Prostate gland (tissue), 2 donors: ENCODE data around the gene OS9. TPM values are rescaled to one million over a fixed set of nuclear protein-coding genes. Genes with fewer than 3 reads are reported as not detected.

ENCODE experiments used
- DNase-seq: peaks from one replicate; pipeline ENCODE4 v3.0.0-alpha.2; 2019; ENCODE audit warnings: low spot score
- H3K27ac ChIP-seq, 2 donors: fragments of 200-600 bp; sonication (generic); 2 replicates each; pipeline ENCODE4 v1.5.1; 2017 to 2019
- H3K27me3 ChIP-seq: fragments of 200-600 bp; sonication (generic); replicated peaks from 2 replicates; pipeline ENCODE4 v1.5.1; 2019; ENCODE audit not compliant: insufficient read depth
- H3K36me3 ChIP-seq, 2 donors: fragments of 200-600 bp; sonication (generic); 1 replicate in 1 of 2; 2 replicates in 1 of 2; pipeline versions ENCODE4 v1.5.1 to v1.8.1; 2017 to 2019
- H3K4me1 ChIP-seq: fragments of 200-600 bp; sonication (generic); replicated peaks from 2 replicates; pipeline ENCODE4 v1.5.1; 2019
- H3K4me3 ChIP-seq, 2 donors: fragments of 200-600 bp; sonication (generic); 2 replicates each; pipeline ENCODE4 v1.5.1; 2017 to 2019
- H3K9me3 ChIP-seq: fragments of 200-600 bp; sonication (generic); 2 replicates; pipeline ENCODE4 v1.5.1; 2017
- POLR2A ChIP-seq: fragments of 450-650 bp; IDR thresholded peaks from one replicate; pipeline ENCODE4 v1.6.1; 2016; ENCODE audit warnings: antibody characterized with exemption, mild to moderate bottlenecking
- POLR2AphosphoS5 ChIP-seq: sonication (generic); formaldehyde crosslinking; IDR thresholded peaks from one replicate; pipeline ENCODE4 v1.6.1; 2017; ENCODE audit warnings: antibody characterized with exemption
- WGBS: methylation state at CpG from one replicate; pipeline ENCODE4 v1.1.5; 2018; 5-methylcytosine and 5-hydroxymethylcytosine counted together
- intact Hi-C: fragments of 100-400 bp; cut with DNase I; formaldehyde crosslinking; loops from one replicate; pipeline ENCODE4 v1.14.2; 2022
- total RNA-seq, 2 donors: library from RNA; depleted of rRNA; stranded (reverse); fragments of >200 nt; gene quantifications; one replicate each; pipeline ENCODE4 v1.1.0, GENCODE V29; 2016
- TF ChIP-seq, protein P1 (sequence below), 4 experiments: fragments of 200-600 bp in 2 of 4; fragments of 450-650 bp in 2 of 4; sonication (generic) in 2 of 4; IDR thresholded peaks; 1 replicate in 3 of 4; 2 replicates in 1 of 4; pipeline ENCODE4 v1.5.1; 2016 to 2019; ENCODE audit warnings: antibody characterized with exemption in 4 of 4, mild to moderate bottlenecking in 2 of 4, moderate library complexity in 2 of 4

The OS9 gene
- total RNA-seq, 2 donors from 2014 or later = 210 to 321 TPM

- TF ChIP-seq POLR2A = no peak
- no peak for DNase-seq
- Histone ChIP-seq H3K27ac (no peak overlapping the region), H3K4me1 (peaks cover 4% of the 10 kb centered on the region), H3K4me3 (no peak overlapping the region), H3K27me3 (no peaks in the 10 kb centered on the region), H3K36me3 (no peaks in the 10 kb centered on the region), H3K9me3 (no peaks in the 10 kb centered on the region)
- intact Hi-C loops = loop anchor here (5.0 kb wide), 1 partner anchor 60 kb away; the partner anchor contains the start of gene B4GALNT1
- WGBS = 91% methylated on average over 15 of the region's 15 CpGs
These were observed 1.4 kb upstream of the OS9 start for GRCh38 chr12:57692500-57692899.

GRCh38 chr12:57693317-57693658 is 644 bp upstream of the OS9 start:
- TF ChIP-seq POLR2A = no peak
- 54% methylated on average over 10 of the region's 10 CpGs for WGBS
- Histone ChIP-seq H3K27me3 (no peaks in the 10 kb centered on the region), H3K9me3 (no peaks in the 10 kb centered on the region), H3K36me3 (peaks cover 0 to 4% of the 10 kb centered on the region in 2 donors), H3K4me3 (no peak overlapping the region), H3K27ac (no peak overlapping the region), H3K4me1 (peaks cover 4% of the 10 kb centered on the region)
- no peak for DNase-seq
- intact Hi-C loops = loop anchor here (5.0 kb wide), 1 partner anchor 61 kb away; the partner anchor contains the start of gene B4GALNT1

GRCh38 chr12:57694459-57695019 is 607 bp downstream of the OS9 start:
- intact Hi-C loops = loop anchor here (5.0 kb wide), 1 partner anchor 62 kb away; the partner anchor contains the start of gene B4GALNT1
- WGBS = 0% methylated on average over 15 of the region's 15 CpGs

GRCh38 chr12:57695770-57696432 is 2.0 kb downstream of the OS9 start:
- Histone ChIP-seq H3K4me3 (no peak overlapping the region), H3K4me1 (peaks cover 4% of the 10 kb centered on the region), H3K27me3 (no peaks in the 10 kb centered on the region), H3K9me3 (no peaks in the 10 kb centered on the region), H3K27ac (no peak overlapping the region), H3K36me3 (peaks cover 0 to 6% of the 10 kb centered on the region in 2 donors)
- DNase-seq = no peak
- TF ChIP-seq, protein P1, sequence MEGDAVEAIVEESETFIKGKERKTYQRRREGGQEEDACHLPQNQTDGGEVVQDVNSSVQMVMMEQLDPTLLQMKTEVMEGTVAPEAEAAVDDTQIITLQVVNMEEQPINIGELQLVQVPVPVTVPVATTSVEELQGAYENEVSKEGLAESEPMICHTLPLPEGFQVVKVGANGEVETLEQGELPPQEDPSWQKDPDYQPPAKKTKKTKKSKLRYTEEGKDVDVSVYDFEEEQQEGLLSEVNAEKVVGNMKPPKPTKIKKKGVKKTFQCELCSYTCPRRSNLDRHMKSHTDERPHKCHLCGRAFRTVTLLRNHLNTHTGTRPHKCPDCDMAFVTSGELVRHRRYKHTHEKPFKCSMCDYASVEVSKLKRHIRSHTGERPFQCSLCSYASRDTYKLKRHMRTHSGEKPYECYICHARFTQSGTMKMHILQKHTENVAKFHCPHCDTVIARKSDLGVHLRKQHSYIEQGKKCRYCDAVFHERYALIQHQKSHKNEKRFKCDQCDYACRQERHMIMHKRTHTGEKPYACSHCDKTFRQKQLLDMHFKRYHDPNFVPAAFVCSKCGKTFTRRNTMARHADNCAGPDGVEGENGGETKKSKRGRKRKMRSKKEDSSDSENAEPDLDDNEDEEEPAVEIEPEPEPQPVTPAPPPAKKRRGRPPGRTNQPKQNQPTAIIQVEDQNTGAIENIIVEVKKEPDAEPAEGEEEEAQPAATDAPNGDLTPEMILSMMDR (IDR thresholded peaks at IDR 0.05) = no peak
- TF ChIP-seq POLR2A (no peak), POLR2AphosphoS5 (no peak)
- 95% methylated on average over 11 of the region's 11 CpGs for WGBS
- intact Hi-C loops = no loop called here

More at GRCh38 chr12:57694459-57695019, 607 bp downstream of the OS9 start:
- TF ChIP-seq POLR2A (no peak), POLR2AphosphoS5 (no peak)
- TF ChIP-seq, protein P1 (IDR thresholded peaks at IDR 0.05) = no peak
- Histone ChIP-seq H3K4me1 (peaks cover 4% of the 10 kb centered on the region), H3K27me3 (no peaks in the 10 kb centered on the region), H3K27ac (peak overlapping the region; percentile 62 to 76), H3K4me3 (peak overlapping the region; percentile 72 to 84), H3K9me3 (no peaks in the 10 kb centered on the region), H3K36me3 (peaks cover 0 to 6% of the 10 kb centered on the region in 2 donors)
- no peak for DNase-seq

- H3K4me3 ChIP-seq = no peak overlapping the region
- 96% methylated on average over 1 of the region's 1 CpG for WGBS
- no peaks in the 10 kb centered on the region for H3K27me3 ChIP-seq
- peaks cover 4% of the 10 kb centered on the region for H3K4me1 ChIP-seq
- no peak for DNase-seq
- H3K36me3 ChIP-seq = peaks cover 0 to 6% of the 10 kb centered on the region in 2 donors
- TF ChIP-seq, protein P1 (IDR thresholded peaks at IDR 0.05) = no peak
- TF ChIP-seq POLR2A (no peak), POLR2AphosphoS5 (no peak)
- H3K9me3 ChIP-seq = no peaks in the 10 kb centered on the region
- no peak overlapping the region for H3K27ac ChIP-seq
- intact Hi-C loops = no loop called here
These were observed 3.1 kb downstream of the OS9 start for GRCh38 chr12:57697076-57697475.

- WGBS = 98% methylated on average over 3 of the region's 3 CpGs
- Histone ChIP-seq H3K4me3 (no peak overlapping the region), H3K9me3 (no peaks in the 10 kb centered on the region), H3K27ac (no peak overlapping the region), H3K27me3 (no peaks in the 10 kb centered on the region), H3K36me3 (peaks cover 0 to 6% of the 10 kb centered on the region in 2 donors), H3K4me1 (peaks cover 4% of the 10 kb centered on the region)
- TF ChIP-seq POLR2AphosphoS5 (no peak), POLR2A (no peak)
- TF ChIP-seq, protein P1 (IDR thresholded peaks at IDR 0.05) = no peak
- DNase-seq = no peak
- intact Hi-C loops = no loop called here
These were observed 4.5 kb downstream of the OS9 start for GRCh38 chr12:57698414-57698813.
